GM18519 (cell line): ENCODE measurements around the gene CABLES2.
"Not testable (repeated sequence)": the region's sequence is repeated elsewhere in the genome, so short reads cannot be mapped to it uniquely, and the experiment has no call there.

ENCODE experiments used
- ATAC-seq: cut with Tn5 transposase; IDR thresholded peaks from one replicate; pipeline ENCODE4 v1.9.1; 2021; ENCODE audit warnings: mild to moderate bottlenecking, moderate library complexity; ENCODE audit not compliant: unreplicated experiment, low FRiP score

The CABLES2 gene

GRCh38 chr20:62436692-62437091 is 29.6 kb upstream of the CABLES2 start:
- no peak for ATAC-seq

GRCh38 chr20:62433658-62434497 is 26.8 kb upstream of the CABLES2 start:
- no peak for ATAC-seq

GRCh38 chr20:62430866-62431447 is 23.9 kb upstream of the CABLES2 start:
- no peak for ATAC-seq

GRCh38 chr20:62430311-62430853 is 23.3 kb upstream of the CABLES2 start:
- no peak for ATAC-seq

GRCh38 chr20:62429455-62430310 is 22.6 kb upstream of the CABLES2 start:
- ATAC-seq, result no peak

GRCh38 chr20:62428396-62429295 is 21.6 kb upstream of the CABLES2 start:
- no peak for ATAC-seq

GRCh38 chr20:62428002-62428372 is 20.9 kb upstream of the CABLES2 start:
- ATAC-seq, result no peak

- no peak for ATAC-seq
These were observed 20.3 kb upstream of the CABLES2 start, which contains the start of gene RBBP8NL for GRCh38 chr20:62427172-62428001. RBBP8NL (minus strand) TSS chr20:62427539; CDS start chr20:62419647, 7,892 bp downstream.

GRCh38 chr20:62426699-62427131 is 19.6 kb upstream of the CABLES2 start:
- ATAC-seq, result no peak

GRCh38 chr20:62426059-62426348 is 18.9 kb upstream of the CABLES2 start:
- not testable (repeated sequence) for ATAC-seq

GRCh38 chr20:62425281-62426058 is 18.4 kb upstream of the CABLES2 start:
- ATAC-seq, result no peak

GRCh38 chr20:62424249-62425107 is 17.4 kb upstream of the CABLES2 start:
- ATAC-seq, result no peak

GRCh38 chr20:62423326-62423706 is 16.2 kb upstream of the CABLES2 start:
- ATAC-seq, result no peak

- ATAC-seq, result no peak
These were observed 15.7 kb upstream of the CABLES2 start for GRCh38 chr20:62422636-62423325.

GRCh38 chr20:62421716-62421990 is 14.6 kb upstream of the CABLES2 start:
- ATAC-seq, result no peak

- ATAC-seq, result no peak
These were observed 14.0 kb upstream of the CABLES2 start for GRCh38 chr20:62420846-62421715.
